Measurements from ENCODE around the gene TRMT13.

- no peak for TF ChIP-seq POLR2A (IDR thresholded peaks at IDR 0.05)
- TF ChIP-seq, protein P1, sequence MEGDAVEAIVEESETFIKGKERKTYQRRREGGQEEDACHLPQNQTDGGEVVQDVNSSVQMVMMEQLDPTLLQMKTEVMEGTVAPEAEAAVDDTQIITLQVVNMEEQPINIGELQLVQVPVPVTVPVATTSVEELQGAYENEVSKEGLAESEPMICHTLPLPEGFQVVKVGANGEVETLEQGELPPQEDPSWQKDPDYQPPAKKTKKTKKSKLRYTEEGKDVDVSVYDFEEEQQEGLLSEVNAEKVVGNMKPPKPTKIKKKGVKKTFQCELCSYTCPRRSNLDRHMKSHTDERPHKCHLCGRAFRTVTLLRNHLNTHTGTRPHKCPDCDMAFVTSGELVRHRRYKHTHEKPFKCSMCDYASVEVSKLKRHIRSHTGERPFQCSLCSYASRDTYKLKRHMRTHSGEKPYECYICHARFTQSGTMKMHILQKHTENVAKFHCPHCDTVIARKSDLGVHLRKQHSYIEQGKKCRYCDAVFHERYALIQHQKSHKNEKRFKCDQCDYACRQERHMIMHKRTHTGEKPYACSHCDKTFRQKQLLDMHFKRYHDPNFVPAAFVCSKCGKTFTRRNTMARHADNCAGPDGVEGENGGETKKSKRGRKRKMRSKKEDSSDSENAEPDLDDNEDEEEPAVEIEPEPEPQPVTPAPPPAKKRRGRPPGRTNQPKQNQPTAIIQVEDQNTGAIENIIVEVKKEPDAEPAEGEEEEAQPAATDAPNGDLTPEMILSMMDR (IDR thresholded peaks at IDR 0.05), result no peak
These were observed 31.4 kb upstream of the TRMT13 start for GRCh38 chr1:100101564-100101963.

Data from uterus (tissue), 2 donors.